Measurements from ENCODE around the gene FBXO21.

Gene FBXO21

GRCh38 chr12:117148642-117149041 lies 41.6 kb downstream of the FBXO21 start (continued):
- TF ChIP-seq POU6F1 (CRISPR knock-in tag; IDR thresholded peaks at IDR 0.05; ENCODE audit: borderline replicate concordance, low read depth): no peak
- TF ChIP-seq OSR1 (CRISPR knock-in tag; IDR thresholded peaks at IDR 0.05): no peak
- TF ChIP-seq TOX (CRISPR knock-in tag; IDR thresholded peaks at IDR 0.05; ENCODE audit: borderline replicate concordance): no peak
- TF ChIP-seq ZNF565 (CRISPR knock-in tag; conservative IDR thresholded peaks at IDR 0.05; ENCODE audit: low read depth): no peak
- no peak for TF ChIP-seq CSRNP3 (CRISPR knock-in tag; IDR thresholded peaks at IDR 0.05)
- TF ChIP-seq ARNTL (CRISPR knock-in tag; IDR thresholded peaks at IDR 0.05; ENCODE audit: borderline replicate concordance, low read depth): no peak
- TF ChIP-seq ZNF70 (CRISPR knock-in tag; IDR thresholded peaks at IDR 0.05): no peak
- no peak for TF ChIP-seq ZC3H10 (CRISPR knock-in tag; IDR thresholded peaks at IDR 0.05)

- no peak for ATAC-seq
- no peak for TF ChIP-seq BACH2 (CRISPR knock-in tag; IDR thresholded peaks at IDR 0.05; ENCODE audit: borderline replicate concordance)
- TF ChIP-seq GLIS3 (CRISPR knock-in tag; IDR thresholded peaks at IDR 0.05): no peak
- no peak for TF ChIP-seq OSR1 (CRISPR knock-in tag; IDR thresholded peaks at IDR 0.05)
- no peak for TF ChIP-seq TSHZ2 (CRISPR knock-in tag; IDR thresholded peaks at IDR 0.05)
- TF ChIP-seq PPARA (CRISPR knock-in tag; IDR thresholded peaks at IDR 0.05; ENCODE audit: borderline replicate concordance): no peak
- TF ChIP-seq SNAI2 (CRISPR knock-in tag; IDR thresholded peaks at IDR 0.05): no peak
- TF ChIP-seq ESRRG (CRISPR knock-in tag; IDR thresholded peaks at IDR 0.05): no peak
- no peak for TF ChIP-seq CREB5 (CRISPR knock-in tag; IDR thresholded peaks at IDR 0.05; ENCODE audit: low read depth)
Measured at GRCh38 chr12:117147639-117148038, 42.6 kb downstream of the FBXO21 start.

GRCh38 chr12:117145597-117146154 lies 44.6 kb downstream of the FBXO21 start:
- TF ChIP-seq ZNF8 (CRISPR knock-in tag; IDR thresholded peaks at IDR 0.05): no peak
- TF ChIP-seq ISL1 (CRISPR knock-in tag; IDR thresholded peaks at IDR 0.05): no peak
- no peak for TF ChIP-seq ESRRG (CRISPR knock-in tag; IDR thresholded peaks at IDR 0.05)
- ATAC-seq: no peak

GRCh38 chr12:117144599-117144998 lies 45.7 kb downstream of the FBXO21 start:
- ATAC-seq: no peak

More at GRCh38 chr12:117144599-117144998, 45.7 kb downstream of the FBXO21 start:
- TF ChIP-seq TCF4 (CRISPR knock-in tag; IDR thresholded peaks at IDR 0.05; ENCODE audit: borderline replicate concordance) (no peak), ARNTL (CRISPR knock-in tag; IDR thresholded peaks at IDR 0.05; ENCODE audit: borderline replicate concordance, low read depth) (no peak), ZNF565 (CRISPR knock-in tag; conservative IDR thresholded peaks at IDR 0.05; ENCODE audit: low read depth) (no peak), ZC3H10 (CRISPR knock-in tag; IDR thresholded peaks at IDR 0.05) (no peak), ZNF8 (CRISPR knock-in tag; IDR thresholded peaks at IDR 0.05) (no peak), PPARA (CRISPR knock-in tag; IDR thresholded peaks at IDR 0.05; ENCODE audit: borderline replicate concordance) (no peak), ZFP3 (CRISPR knock-in tag; IDR thresholded peaks at IDR 0.05) (no peak), POU6F1 (CRISPR knock-in tag; IDR thresholded peaks at IDR 0.05; ENCODE audit: borderline replicate concordance, low read depth) (no peak)

Data from SK-N-SH treated with all-trans-retinoic acid at 6 μM for 48 hours (cell line).